HEK293 (cell line): ENCODE results near the gene CREB5.

Experiments used
- CTCF ChIA-PET: fragments of 350-600 bp; formaldehyde crosslinking; extraction: SDS; loops from one replicate; lab custom pipeline; 2021; ENCODE audit warnings: antibody characterized with exemption; lab: Yijun Ruan, JAX
- POLR2A ChIA-PET: fragments of 300-600 bp; formaldehyde crosslinking; extraction: SDS; loops from one replicate; lab custom pipeline; 2020; ENCODE audit warnings: antibody characterized with exemption, inconsistent platforms; lab: Yijun Ruan, JAX
- H3K27ac ChIP-seq: fragments of 200-500 bp; sonication (Bioruptor generic); 2 replicates; pipeline ENCODE4 v1.5.1; 2014; ENCODE audit warnings: low read depth, low read length, control low read depth, inconsistent platforms; ENCODE audit errors: extremely low read depth
- H3K36me3 ChIP-seq, 2 experiments: fragments of 200-500 bp in 1 of 2; sonication (Bioruptor generic) in 1 of 2; 1 replicate in 1 of 2; 2 replicates in 1 of 2; pipeline ENCODE4 v1.5.1; 2014 to 2017; ENCODE audit warnings: inconsistent platforms in 2 of 2, low read length in 2 of 2; ENCODE audit not compliant: control insufficient read depth in 2 of 2, insufficient read depth in 1 of 2
- H3K4me1 ChIP-seq: fragments of 200-500 bp; sonication (Bioruptor generic); 2 replicates; pipeline ENCODE4 v1.5.1; 2014; ENCODE audit warnings: mild to moderate bottlenecking, low read length, inconsistent platforms; ENCODE audit not compliant: control insufficient read depth, insufficient read depth
- H3K4me3 ChIP-seq: 2 replicates; pipeline ENCODE4 v1.5.1; 2011; ENCODE audit warnings: low read depth, mild to moderate bottlenecking, control low read depth, low read length, moderate library complexity
- H3K9me3 ChIP-seq: fragments of 200-500 bp; sonication (Bioruptor generic); 2 replicates; pipeline ENCODE4 v1.5.1; 2014; ENCODE audit warnings: low read depth, low read length, inconsistent platforms; ENCODE audit not compliant: control insufficient read depth, insufficient read depth
- EGR2 ChIP-seq: fragments of 450-650 bp; formaldehyde crosslinking; IDR thresholded peaks from 2 replicates; pipeline ENCODE4 v1.5.1; 2016; ENCODE audit warnings: low read depth, missing biosample characterization, missing genetic modification characterization
- HOXA7 ChIP-seq: sonication (generic); formaldehyde crosslinking; IDR thresholded peaks from 2 replicates; pipeline ENCODE4 v1.8.1; 2022; ENCODE audit warnings: missing genetic modification reagents, borderline replicate concordance
- KLF8 ChIP-seq: fragments of 450-650 bp; formaldehyde crosslinking; IDR thresholded peaks from 2 replicates; pipeline ENCODE4 v1.5.1; 2016; ENCODE audit warnings: missing biosample characterization, missing genetic modification characterization
- OSR2 ChIP-seq: fragments of 450-650 bp; formaldehyde crosslinking; IDR thresholded peaks from 2 replicates; pipeline ENCODE4 v1.5.1; 2016; ENCODE audit warnings: missing biosample characterization, missing genetic modification characterization
- OVOL3 ChIP-seq: fragments of 450-650 bp; formaldehyde crosslinking; IDR thresholded peaks from 2 replicates; pipeline ENCODE4 v1.5.1; 2016; ENCODE audit warnings: missing biosample characterization, missing genetic modification characterization
- ZFHX2 ChIP-seq: fragments of 450-650 bp; formaldehyde crosslinking; conservative IDR thresholded peaks from 2 replicates; pipeline ENCODE4 v1.5.1; 2016; ENCODE audit warnings: missing biosample characterization, missing genetic modification characterization
- ZFP3 ChIP-seq: fragments of 450-650 bp; formaldehyde crosslinking; IDR thresholded peaks from 2 replicates; pipeline ENCODE4 v1.5.1; 2016; ENCODE audit warnings: low read depth, missing biosample characterization, missing genetic modification characterization
- ZNF112 ChIP-seq: fragments of 450-650 bp; formaldehyde crosslinking; IDR thresholded peaks from 2 replicates; pipeline ENCODE4 v1.5.0; 2017; ENCODE audit warnings: missing biosample characterization, missing genetic modification characterization
- ZNF132 ChIP-seq: fragments of 450-650 bp; formaldehyde crosslinking; IDR thresholded peaks from 2 replicates; pipeline ENCODE4 v1.5.1; 2017; ENCODE audit warnings: missing biosample characterization, missing genetic modification characterization, borderline replicate concordance
- ZNF133 ChIP-seq: fragments of 450-650 bp; formaldehyde crosslinking; IDR thresholded peaks from 2 replicates; pipeline ENCODE4 v1.5.1; 2016; ENCODE audit warnings: missing biosample characterization, missing genetic modification characterization
- ZNF175 ChIP-seq: fragments of 450-650 bp; formaldehyde crosslinking; IDR thresholded peaks from 2 replicates; pipeline ENCODE4 v1.5.1; 2016; ENCODE audit warnings: missing biosample characterization, missing genetic modification characterization
- ZNF2 ChIP-seq: fragments of 450-650 bp; formaldehyde crosslinking; IDR thresholded peaks from 2 replicates; pipeline ENCODE4 v1.5.1; 2016; ENCODE audit warnings: missing biosample characterization, missing genetic modification characterization
- ZNF394 ChIP-seq: fragments of 450-650 bp; formaldehyde crosslinking; IDR thresholded peaks from 2 replicates; pipeline ENCODE4 v1.5.1; 2016; ENCODE audit warnings: missing biosample characterization, missing genetic modification characterization, mild to moderate bottlenecking, moderate library complexity, borderline replicate concordance
- ZNF510 ChIP-seq: fragments of 450-650 bp; formaldehyde crosslinking; IDR thresholded peaks from 2 replicates; pipeline ENCODE4 v1.5.1; 2018; ENCODE audit warnings: mild to moderate bottlenecking, missing genetic modification characterization, missing biosample characterization; ENCODE audit not compliant: insufficient replicate concordance
- ZNF548 ChIP-seq: fragments of 450-650 bp; formaldehyde crosslinking; IDR thresholded peaks from 2 replicates; pipeline ENCODE4 v1.5.1; 2016; ENCODE audit warnings: missing biosample characterization, missing genetic modification characterization
- ZNF660 ChIP-seq: fragments of 450-650 bp; IDR thresholded peaks from 2 replicates; pipeline ENCODE4 v1.5.1; 2018; ENCODE audit warnings: missing biosample characterization, mild to moderate bottlenecking, missing genetic modification characterization
- ZNF701 ChIP-seq: fragments of 450-650 bp; formaldehyde crosslinking; IDR thresholded peaks from 2 replicates; pipeline ENCODE4 v1.5.1; 2016; ENCODE audit warnings: missing biosample characterization, missing genetic modification characterization
- TF ChIP-seq, protein P1 (sequence below): fragments of 450-650 bp; formaldehyde crosslinking; IDR thresholded peaks from 2 replicates; pipeline ENCODE4; 2016; ENCODE audit warnings: missing biosample characterization, missing genetic modification characterization
- TF ChIP-seq, protein P2 (sequence below): IDR thresholded peaks from 2 replicates; pipeline ENCODE4 v1.6.1; 2011; ENCODE audit warnings: mild to moderate bottlenecking, low read depth, low read length, borderline replicate concordance
- TF ChIP-seq, protein P3 (sequence below): fragments of 450-650 bp; formaldehyde crosslinking; IDR thresholded peaks from 2 replicates; pipeline ENCODE4 v1.5.1; 2016; ENCODE audit warnings: missing biosample characterization, missing genetic modification characterization
- TF ChIP-seq, protein P4 (sequence below): fragments of 450-650 bp; formaldehyde crosslinking; IDR thresholded peaks from 2 replicates; pipeline ENCODE4 v1.5.1; 2016; ENCODE audit warnings: missing biosample characterization, missing genetic modification characterization
- TF ChIP-seq, protein P5 (sequence below): fragments of 450-650 bp; formaldehyde crosslinking; IDR thresholded peaks from 2 replicates; pipeline ENCODE4 v1.5.1; 2016; ENCODE audit warnings: missing biosample characterization, missing genetic modification characterization

Gene CREB5

DNA sequence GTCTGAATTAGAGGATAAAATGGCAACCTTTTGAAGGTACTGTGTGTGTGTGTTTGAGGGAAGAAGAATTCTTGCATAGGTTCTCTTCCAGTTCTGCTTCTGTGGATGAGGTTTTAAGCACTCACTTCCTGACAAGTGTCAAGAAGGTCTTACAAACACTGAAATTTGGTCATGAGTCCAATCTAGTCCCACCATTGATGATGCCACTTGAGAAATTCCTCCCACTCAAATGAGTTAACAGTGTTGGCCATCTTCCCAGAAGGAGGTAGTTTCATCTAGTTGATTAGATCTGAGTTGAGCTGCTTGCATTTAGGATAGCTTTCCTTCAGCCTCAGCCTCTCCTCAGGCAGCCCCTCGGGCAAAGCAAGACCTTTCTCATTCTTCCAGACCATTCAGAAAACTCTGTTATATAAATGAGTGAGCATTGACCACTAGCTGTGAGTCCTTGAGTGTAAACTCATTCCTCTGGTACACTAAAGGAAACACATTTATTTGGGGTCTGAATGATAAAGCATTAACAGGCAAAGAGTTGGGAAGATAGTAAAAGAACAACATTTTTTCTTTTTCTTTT is 356.3 kb downstream of the CREB5 start:
- H3K4me1 ChIP-seq, result peaks cover 9% of the 10 kb centered on the region
- no peak for TF ChIP-seq KLF8 (tag by site-specific recombination)
- no peak for TF ChIP-seq ZNF112 (tag by site-specific recombination)
- TF ChIP-seq OVOL3 (tag by site-specific recombination), result no peak
- TF ChIP-seq, protein P1, sequence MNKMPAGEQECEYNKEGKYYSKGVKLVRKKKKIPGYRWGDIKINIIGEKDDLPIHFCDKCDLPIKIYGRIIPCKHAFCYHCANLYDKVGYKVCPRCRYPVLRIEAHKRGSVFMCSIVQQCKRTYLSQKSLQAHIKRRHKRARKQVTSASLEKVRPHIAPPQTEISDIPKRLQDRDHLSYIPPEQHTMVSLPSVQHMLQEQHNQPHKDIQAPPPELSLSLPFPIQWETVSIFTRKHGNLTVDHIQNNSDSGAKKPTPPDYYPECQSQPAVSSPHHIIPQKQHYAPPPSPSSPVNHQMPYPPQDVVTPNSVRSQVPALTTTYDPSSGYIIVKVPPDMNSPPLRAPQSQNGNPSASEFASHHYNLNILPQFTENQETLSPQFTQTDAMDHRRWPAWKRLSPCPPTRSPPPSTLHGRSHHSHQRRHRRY, result no peak
- TF ChIP-seq ZNF133 (tag by site-specific recombination), result no peak
- TF ChIP-seq ZNF510 (tag by site-specific recombination), result no peak
- no peak for TF ChIP-seq HOXA7 (CRISPR knock-in tag)
- peak; percentile 47; the same call in 1 of the 2 replicates for TF ChIP-seq OSR2
- TF ChIP-seq, protein P2, sequence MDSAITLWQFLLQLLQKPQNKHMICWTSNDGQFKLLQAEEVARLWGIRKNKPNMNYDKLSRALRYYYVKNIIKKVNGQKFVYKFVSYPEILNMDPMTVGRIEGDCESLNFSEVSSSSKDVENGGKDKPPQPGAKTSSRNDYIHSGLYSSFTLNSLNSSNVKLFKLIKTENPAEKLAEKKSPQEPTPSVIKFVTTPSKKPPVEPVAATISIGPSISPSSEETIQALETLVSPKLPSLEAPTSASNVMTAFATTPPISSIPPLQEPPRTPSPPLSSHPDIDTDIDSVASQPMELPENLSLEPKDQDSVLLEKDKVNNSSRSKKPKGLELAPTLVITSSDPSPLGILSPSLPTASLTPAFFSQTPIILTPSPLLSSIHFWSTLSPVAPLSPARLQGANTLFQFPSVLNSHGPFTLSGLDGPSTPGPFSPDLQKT, result no peak
- no peak for TF ChIP-seq ZNF548 (tag by site-specific recombination)
- no peak for TF ChIP-seq ZFP3 (tag by site-specific recombination)
- no peak for TF ChIP-seq ZNF175 (tag by site-specific recombination)
- TF ChIP-seq, protein P3, sequence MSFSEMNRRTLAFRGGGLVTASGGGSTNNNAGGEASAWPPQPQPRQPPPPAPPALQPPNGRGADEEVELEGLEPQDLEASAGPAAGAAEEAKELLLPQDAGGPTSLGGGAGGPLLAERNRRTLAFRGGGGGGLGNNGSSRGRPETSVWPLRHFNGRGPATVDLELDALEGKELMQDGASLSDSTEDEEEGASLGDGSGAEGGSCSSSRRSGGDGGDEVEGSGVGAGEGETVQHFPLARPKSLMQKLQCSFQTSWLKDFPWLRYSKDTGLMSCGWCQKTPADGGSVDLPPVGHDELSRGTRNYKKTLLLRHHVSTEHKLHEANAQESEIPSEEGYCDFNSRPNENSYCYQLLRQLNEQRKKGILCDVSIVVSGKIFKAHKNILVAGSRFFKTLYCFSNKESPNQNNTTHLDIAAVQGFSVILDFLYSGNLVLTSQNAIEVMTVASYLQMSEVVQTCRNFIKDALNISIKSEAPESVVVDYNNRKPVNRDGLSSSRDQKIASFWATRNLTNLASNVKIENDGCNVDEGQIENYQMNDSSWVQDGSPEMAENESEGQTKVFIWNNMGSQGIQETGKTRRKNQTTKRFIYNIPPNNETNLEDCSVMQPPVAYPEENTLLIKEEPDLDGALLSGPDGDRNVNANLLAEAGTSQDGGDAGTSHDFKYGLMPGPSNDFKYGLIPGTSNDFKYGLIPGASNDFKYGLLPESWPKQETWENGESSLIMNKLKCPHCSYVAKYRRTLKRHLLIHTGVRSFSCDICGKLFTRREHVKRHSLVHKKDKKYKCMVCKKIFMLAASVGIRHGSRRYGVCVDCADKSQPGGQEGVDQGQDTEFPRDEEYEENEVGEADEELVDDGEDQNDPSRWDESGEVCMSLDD, result 0 out of 2 replicates have a peak, but pooled peaks have one; percentile 20
- peak; percentile 45; the same call in 1 of the 2 replicates for TF ChIP-seq ZNF394 (tag by site-specific recombination)
- TF ChIP-seq ZNF701, result no peak
- TF ChIP-seq EGR2, result peak; percentile 36; the same call in 1 of the 2 replicates
- TF ChIP-seq, protein P4, sequence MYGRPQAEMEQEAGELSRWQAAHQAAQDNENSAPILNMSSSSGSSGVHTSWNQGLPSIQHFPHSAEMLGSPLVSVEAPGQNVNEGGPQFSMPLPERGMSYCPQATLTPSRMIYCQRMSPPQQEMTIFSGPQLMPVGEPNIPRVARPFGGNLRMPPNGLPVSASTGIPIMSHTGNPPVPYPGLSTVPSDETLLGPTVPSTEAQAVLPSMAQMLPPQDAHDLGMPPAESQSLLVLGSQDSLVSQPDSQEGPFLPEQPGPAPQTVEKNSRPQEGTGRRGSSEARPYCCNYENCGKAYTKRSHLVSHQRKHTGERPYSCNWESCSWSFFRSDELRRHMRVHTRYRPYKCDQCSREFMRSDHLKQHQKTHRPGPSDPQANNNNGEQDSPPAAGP, result no peak
- no peak for TF ChIP-seq ZNF132
- TF ChIP-seq, protein P5, sequence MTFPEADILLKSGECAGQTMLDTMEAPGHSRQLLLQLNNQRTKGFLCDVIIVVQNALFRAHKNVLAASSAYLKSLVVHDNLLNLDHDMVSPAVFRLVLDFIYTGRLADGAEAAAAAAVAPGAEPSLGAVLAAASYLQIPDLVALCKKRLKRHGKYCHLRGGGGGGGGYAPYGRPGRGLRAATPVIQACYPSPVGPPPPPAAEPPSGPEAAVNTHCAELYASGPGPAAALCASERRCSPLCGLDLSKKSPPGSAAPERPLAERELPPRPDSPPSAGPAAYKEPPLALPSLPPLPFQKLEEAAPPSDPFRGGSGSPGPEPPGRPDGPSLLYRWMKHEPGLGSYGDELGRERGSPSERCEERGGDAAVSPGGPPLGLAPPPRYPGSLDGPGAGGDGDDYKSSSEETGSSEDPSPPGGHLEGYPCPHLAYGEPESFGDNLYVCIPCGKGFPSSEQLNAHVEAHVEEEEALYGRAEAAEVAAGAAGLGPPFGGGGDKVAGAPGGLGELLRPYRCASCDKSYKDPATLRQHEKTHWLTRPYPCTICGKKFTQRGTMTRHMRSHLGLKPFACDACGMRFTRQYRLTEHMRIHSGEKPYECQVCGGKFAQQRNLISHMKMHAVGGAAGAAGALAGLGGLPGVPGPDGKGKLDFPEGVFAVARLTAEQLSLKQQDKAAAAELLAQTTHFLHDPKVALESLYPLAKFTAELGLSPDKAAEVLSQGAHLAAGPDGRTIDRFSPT (tag by site-specific recombination), result no peak
- peak; percentile 70; the same call in 1 of the 2 replicates for TF ChIP-seq ZNF660 (tag by site-specific recombination)
- TF ChIP-seq ZNF2 (tag by site-specific recombination), result no peak
- TF ChIP-seq ZFHX2, result peak; percentile 68
- POLR2A ChIA-PET, result no interaction called here
- H3K27ac ChIP-seq, result no peak overlapping the region
- H3K9me3 ChIP-seq, result no peaks in the 10 kb centered on the region
- CTCF ChIA-PET, result no interaction called here
- no peaks in the 10 kb centered on the region for H3K36me3 ChIP-seq
- H3K4me3 ChIP-seq, result no peak overlapping the region
